Stimulated activated memory B cell treated with anti-CD40 and anti-IgM and Interleukin-4, amounts not matched to agents 10 μg/mL and 1 μg/mL and 100 μg/mL, for 72 hours (primary cell): ENCODE results near the gene KANSL1.
A peak's percentile ranks its signal among the peaks of the same experiment; 100 is the strongest.
"Not testable (repeated sequence)": the region's sequence is repeated elsewhere in the genome, so short reads cannot be mapped to it uniquely, and the experiment has no call there.

ENCODE experiments used
- ATAC-seq: fragments of 150-1000 bp; cut with Tn5 transposase; 2 replicates; pipeline ENCODE4 v1.10.0; 2021
- H3K27ac Mint-ChIP-seq: one replicate; pipeline ENCODE4 v1.8.0; 2022; ENCODE audit warnings: mild to moderate bottlenecking, mixed read lengths
- H3K27me3 Mint-ChIP-seq: one replicate; pipeline ENCODE4 v1.8.0; 2022; ENCODE audit warnings: mixed read lengths
- H3K36me3 Mint-ChIP-seq: one replicate; pipeline ENCODE4 v1.8.0; 2022; ENCODE audit warnings: mixed read lengths
- H3K4me1 Mint-ChIP-seq: one replicate; pipeline ENCODE4 v1.8.0; 2022; ENCODE audit warnings: mixed read lengths
- H3K4me3 Mint-ChIP-seq: one replicate; pipeline ENCODE4 v1.8.0; 2022; ENCODE audit warnings: mild to moderate bottlenecking, moderate library complexity, mixed read lengths
- H3K9me3 Mint-ChIP-seq: one replicate; pipeline ENCODE4 v1.8.0; 2022; ENCODE audit warnings: mixed read lengths

KANSL1 gene

DNA sequence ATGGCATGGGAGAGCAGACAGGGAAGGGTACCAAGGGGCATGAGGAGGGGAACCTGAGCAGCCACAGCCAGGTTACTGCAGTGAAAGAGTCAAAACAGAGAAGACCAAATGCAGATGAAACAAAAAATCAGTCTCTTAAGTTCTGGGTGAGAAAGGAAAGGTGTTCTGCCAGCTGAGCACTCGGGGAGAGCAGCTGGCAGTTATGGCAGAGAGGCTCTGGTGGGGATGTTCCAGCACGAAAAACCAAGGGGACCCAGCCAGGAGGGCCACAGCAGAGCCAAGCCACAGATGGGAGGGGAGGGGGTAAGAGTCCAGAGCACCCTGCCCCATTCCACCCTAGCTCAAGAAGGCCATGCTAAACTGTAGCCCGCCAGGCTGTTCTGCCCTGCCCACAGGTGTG is 162.5 kb downstream of the KANSL1 start:
- Mint-ChIP-seq H3K36me3 (peaks cover 68% of the 10 kb centered on the region), H3K27me3 (no peaks in the 10 kb centered on the region), H3K4me1 (peaks cover 62% of the 10 kb centered on the region), H3K4me3 (no peak overlapping the region), H3K9me3 (no peaks in the 10 kb centered on the region), H3K27ac (peak overlapping the region; percentile 97)
- no peak for ATAC-seq

DNA sequence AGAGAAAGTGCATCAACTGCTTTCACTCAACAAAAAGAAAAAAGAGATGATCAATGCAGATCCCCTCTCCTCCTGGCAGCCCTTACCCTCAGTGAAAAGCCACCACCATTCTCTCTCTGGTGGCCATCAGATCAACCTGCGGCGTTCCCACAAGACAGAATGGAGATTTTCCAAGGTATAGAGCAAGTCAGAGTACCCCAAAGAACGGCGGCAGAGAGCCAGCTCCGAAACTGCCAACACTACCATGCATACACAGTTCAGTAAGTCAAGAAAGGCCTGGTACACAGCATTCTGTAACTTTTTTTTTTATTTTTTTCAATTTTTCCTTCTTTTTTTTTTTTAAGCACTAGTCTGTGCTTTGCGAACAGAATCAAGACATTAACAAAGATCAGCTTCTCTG is 163.6 kb downstream of the KANSL1 start:
- Mint-ChIP-seq H3K27ac (peak overlapping the region; percentile 97), H3K4me1 (peaks cover 62% of the 10 kb centered on the region), H3K36me3 (peaks cover 70% of the 10 kb centered on the region), H3K27me3 (no peaks in the 10 kb centered on the region), H3K9me3 (no peaks in the 10 kb centered on the region), H3K4me3 (no peak overlapping the region)
- no peak for ATAC-seq

DNA sequence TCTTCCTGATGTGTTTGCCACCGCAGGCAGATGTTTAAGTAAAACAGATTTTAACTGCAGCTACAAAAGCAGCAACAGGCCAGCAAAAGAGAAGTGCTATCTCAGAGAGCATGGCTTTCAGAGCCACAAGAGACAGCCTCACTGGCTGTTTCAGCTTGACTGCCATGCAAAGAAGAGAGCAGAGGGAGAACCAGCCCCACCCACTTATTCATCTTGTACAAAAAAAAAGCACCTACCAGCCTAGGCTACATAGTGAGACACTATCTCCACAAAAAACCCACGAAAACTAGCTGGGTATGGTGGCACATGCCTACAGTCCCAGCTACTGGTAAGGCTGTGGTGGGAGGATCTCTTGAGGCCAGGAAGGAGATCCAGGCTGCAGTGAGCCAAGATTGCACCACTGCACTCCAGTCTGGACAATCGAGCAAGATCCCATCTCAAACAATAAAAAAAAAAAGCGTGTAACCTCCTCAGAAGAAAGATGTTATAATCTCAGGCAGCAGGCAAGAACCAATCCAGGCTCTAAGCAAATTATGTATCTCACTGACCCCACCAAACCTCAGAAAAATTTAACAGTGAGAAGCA is 164.2 kb downstream of the KANSL1 start:
- H3K36me3 Mint-ChIP-seq = peaks cover 66% of the 10 kb centered on the region
- ATAC-seq = peak; percentile 88
- peaks cover 61% of the 10 kb centered on the region for H3K4me1 Mint-ChIP-seq
- H3K4me3 Mint-ChIP-seq = no peak overlapping the region
- H3K27me3 Mint-ChIP-seq = no peaks in the 10 kb centered on the region
- no peaks in the 10 kb centered on the region for H3K9me3 Mint-ChIP-seq
- peak overlapping the region; percentile 97 for H3K27ac Mint-ChIP-seq

DNA sequence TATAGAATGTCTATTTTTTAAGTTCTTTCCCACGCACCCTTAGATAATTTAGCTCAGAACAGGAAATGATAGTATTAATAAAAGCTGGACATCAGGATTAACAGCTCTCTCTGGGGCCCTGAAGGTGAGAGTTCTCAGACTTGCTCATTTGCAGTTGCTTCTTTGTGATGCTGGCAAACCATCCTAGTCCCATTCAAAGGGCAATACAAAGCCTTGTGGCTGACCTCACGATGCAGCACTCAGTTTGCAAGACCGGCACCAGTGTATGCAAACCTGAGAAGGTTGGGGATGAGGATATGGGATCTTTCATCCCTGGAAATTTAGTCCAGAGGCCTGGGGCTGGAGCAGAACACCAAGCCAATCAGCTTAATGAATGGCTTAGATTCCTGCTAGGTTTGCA is 164.9 kb downstream of the KANSL1 start:
- Mint-ChIP-seq H3K9me3 (no peaks in the 10 kb centered on the region), H3K27me3 (no peaks in the 10 kb centered on the region), H3K4me1 (peaks cover 61% of the 10 kb centered on the region), H3K4me3 (no peak overlapping the region), H3K27ac (peak overlapping the region; percentile 97), H3K36me3 (peaks cover 66% of the 10 kb centered on the region)
- ATAC-seq = no peak

DNA sequence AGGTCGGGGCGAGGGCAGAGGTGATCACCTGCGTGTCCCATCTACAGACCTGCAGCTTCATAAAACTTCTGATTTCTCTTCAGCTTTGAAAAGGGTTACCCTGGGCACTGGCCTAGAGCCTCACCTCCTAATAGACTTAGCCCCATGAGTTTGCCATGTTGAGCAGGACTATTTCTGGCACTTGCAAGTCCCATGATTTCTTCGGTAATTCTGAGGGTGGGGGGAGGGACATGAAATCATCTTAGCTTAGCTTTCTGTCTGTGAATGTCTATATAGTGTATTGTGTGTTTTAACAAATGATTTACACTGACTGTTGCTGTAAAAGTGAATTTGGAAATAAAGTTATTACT is 165.3 kb downstream of the KANSL1 start:
- no peaks in the 10 kb centered on the region for H3K27me3 Mint-ChIP-seq
- H3K4me1 Mint-ChIP-seq = peaks cover 65% of the 10 kb centered on the region
- H3K36me3 Mint-ChIP-seq = peaks cover 66% of the 10 kb centered on the region

DNA sequence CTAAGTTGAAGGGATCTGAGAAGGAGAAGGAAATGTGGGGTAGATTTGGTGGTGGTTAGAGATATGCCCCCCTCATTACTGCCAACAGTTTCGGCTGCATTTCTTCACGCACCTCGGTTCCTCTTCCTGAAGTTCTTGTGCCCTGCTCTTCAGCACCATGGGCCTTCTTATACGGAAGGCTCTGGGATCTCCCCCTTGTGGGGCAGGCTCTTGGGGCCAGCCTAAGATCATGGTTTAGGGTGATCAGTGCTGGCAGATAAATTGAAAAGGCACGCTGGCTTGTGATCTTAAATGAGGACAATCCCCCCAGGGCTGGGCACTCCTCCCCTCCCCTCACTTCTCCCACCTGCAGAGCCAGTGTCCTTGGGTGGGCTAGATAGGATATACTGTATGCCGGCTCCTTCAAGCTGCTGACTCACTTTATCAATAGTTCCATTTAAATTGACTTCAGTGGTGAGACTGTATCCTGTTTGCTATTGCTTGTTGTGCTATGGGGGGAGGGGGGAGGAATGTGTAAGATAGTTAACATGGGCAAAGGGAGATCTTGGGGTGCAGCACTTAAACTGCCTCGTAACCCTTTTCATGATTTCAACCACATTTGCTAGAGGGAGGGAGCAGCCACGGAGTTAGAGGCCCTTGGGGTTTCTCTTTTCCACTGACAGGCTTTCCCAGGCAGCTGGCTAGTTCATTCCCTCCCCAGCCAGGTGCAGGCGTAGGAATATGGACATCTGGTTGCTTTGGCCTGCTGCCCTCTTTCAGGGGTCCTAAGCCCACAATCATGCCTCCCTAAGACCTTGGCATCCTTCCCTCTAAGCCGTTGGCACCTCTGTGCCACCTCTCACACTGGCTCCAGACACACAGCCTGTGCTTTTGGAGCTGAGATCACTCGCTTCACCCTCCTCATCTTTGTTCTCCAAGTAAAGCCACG is 165.9 kb downstream of the KANSL1 start:
- Mint-ChIP-seq H3K9me3 (no peaks in the 10 kb centered on the region), H3K36me3 (peaks cover 65% of the 10 kb centered on the region), H3K27me3 (no peaks in the 10 kb centered on the region), H3K4me3 (peak overlapping the region; percentile 18), H3K4me1 (peaks cover 71% of the 10 kb centered on the region), H3K27ac (peak overlapping the region; percentile 97)
- no peak for ATAC-seq

More for the DNA sequence above, 165.3 kb downstream of the KANSL1 start:
- H3K4me3 Mint-ChIP-seq = no peak overlapping the region
- ATAC-seq = no peak
- H3K27ac Mint-ChIP-seq = peak overlapping the region; percentile 97
- no peaks in the 10 kb centered on the region for H3K9me3 Mint-ChIP-seq

DNA sequence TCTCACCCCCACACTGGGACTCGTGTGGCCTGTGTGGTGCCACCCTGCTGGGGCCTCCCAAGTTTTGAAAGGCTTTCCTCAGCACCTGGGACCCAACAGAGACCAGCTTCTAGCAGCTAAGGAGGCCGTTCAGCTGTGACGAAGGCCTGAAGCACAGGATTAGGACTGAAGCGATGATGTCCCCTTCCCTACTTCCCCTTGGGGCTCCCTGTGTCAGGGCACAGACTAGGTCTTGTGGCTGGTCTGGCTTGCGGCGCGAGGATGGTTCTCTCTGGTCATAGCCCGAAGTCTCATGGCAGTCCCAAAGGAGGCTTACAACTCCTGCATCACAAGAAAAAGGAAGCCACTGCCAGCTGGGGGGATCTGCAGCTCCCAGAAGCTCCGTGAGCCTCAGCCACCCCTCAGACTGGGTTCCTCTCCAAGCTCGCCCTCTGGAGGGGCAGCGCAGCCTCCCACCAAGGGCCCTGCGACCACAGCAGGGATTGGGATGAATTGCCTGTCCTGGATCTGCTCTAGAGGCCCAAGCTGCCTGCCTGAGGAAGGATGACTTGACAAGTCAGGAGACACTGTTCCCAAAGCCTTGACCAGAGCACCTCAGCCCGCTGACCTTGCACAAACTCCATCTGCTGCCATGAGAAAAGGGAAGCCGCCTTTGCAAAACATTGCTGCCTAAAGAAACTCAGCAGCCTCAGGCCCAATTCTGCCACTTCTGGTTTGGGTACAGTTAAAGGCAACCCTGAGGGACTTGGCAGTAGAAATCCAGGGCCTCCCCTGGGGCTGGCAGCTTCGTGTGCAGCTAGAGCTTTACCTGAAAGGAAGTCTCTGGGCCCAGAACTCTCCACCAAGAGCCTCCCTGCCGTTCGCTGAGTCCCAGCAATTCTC is 166.8 kb downstream of the KANSL1 start:
- Mint-ChIP-seq H3K9me3 (no peaks in the 10 kb centered on the region), H3K4me3 (peak overlapping the region; percentile 35)
- peak; percentile 66 for ATAC-seq

DNA sequence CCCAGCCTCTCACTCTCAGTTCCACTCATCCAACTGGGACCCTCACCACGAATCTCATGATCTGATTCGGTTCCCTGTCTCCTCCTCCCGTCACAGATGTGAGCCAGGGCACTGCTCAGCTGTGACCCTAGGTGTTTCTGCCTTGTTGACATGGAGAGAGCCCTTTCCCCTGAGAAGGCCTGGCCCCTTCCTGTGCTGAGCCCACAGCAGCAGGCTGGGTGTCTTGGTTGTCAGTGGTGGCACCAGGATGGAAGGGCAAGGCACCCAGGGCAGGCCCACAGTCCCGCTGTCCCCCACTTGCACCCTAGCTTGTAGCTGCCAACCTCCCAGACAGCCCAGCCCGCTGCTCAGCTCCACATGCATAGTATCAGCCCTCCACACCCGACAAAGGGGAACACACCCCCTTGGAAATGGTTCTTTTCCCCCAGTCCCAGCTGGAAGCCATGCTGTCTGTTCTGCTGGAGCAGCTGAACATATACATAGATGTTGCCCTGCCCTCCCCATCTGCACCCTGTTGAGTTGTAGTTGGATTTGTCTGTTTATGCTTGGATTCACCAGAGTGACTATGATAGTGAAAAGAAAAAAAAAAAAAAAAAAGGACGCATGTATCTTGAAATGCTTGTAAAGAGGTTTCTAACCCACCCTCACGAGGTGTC is 167.6 kb downstream of the KANSL1 start:
- H3K4me1 Mint-ChIP-seq = peaks cover 78% of the 10 kb centered on the region
- peak overlapping the region; percentile 35 for H3K4me3 Mint-ChIP-seq
- ATAC-seq = no peak
- no peaks in the 10 kb centered on the region for H3K9me3 Mint-ChIP-seq
- H3K36me3 Mint-ChIP-seq = peaks cover 48% of the 10 kb centered on the region
- peak overlapping the region; percentile 97 for H3K27ac Mint-ChIP-seq
- H3K27me3 Mint-ChIP-seq = no peaks in the 10 kb centered on the region

More for the DNA sequence above, 166.8 kb downstream of the KANSL1 start:
- H3K4me1 Mint-ChIP-seq = peaks cover 71% of the 10 kb centered on the region
- peaks cover 56% of the 10 kb centered on the region for H3K36me3 Mint-ChIP-seq
- peak overlapping the region; percentile 97 for H3K27ac Mint-ChIP-seq
- no peaks in the 10 kb centered on the region for H3K27me3 Mint-ChIP-seq

DNA sequence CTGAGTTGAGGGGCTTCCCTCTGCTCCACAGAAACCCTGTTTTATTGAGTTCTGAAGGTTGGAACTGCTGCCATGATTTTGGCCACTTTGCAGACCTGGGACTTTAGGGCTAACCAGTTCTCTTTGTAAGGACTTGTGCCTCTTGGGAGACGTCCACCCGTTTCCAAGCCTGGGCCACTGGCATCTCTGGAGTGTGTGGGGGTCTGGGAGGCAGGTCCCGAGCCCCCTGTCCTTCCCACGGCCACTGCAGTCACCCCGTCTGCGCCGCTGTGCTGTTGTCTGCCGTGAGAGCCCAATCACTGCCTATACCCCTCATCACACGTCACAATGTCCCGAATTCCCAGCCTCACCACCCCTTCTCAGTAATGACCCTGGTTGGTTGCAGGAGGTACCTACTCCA is 168.2 kb downstream of the KANSL1 start:
- peaks cover 43% of the 10 kb centered on the region for H3K36me3 Mint-ChIP-seq
- H3K27me3 Mint-ChIP-seq = no peaks in the 10 kb centered on the region
- H3K27ac Mint-ChIP-seq = peak overlapping the region; percentile 97
- peaks cover 78% of the 10 kb centered on the region for H3K4me1 Mint-ChIP-seq
- H3K4me3 Mint-ChIP-seq = no peak overlapping the region
- no peak for ATAC-seq
- H3K9me3 Mint-ChIP-seq = no peaks in the 10 kb centered on the region

DNA sequence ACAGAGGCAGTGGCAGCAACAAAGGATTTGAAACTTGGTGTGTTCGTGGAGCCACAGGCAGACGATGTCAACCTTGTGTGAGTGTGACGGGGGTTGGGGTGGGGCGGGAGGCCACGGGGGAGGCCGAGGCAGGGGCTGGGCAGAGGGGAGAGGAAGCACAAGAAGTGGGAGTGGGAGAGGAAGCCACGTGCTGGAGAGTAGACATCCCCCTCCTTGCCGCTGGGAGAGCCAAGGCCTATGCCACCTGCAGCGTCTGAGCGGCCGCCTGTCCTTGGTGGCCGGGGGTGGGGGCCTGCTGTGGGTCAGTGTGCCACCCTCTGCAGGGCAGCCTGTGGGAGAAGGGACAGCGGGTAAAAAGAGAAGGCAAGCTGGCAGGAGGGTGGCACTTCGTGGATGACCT is 168.6 kb downstream of the KANSL1 start:
- H3K27me3 Mint-ChIP-seq = no peaks in the 10 kb centered on the region
- no peaks in the 10 kb centered on the region for H3K9me3 Mint-ChIP-seq
- H3K27ac Mint-ChIP-seq = peak overlapping the region; percentile 97
- no peak overlapping the region for H3K4me3 Mint-ChIP-seq
- peaks cover 79% of the 10 kb centered on the region for H3K4me1 Mint-ChIP-seq
- H3K36me3 Mint-ChIP-seq = peaks cover 38% of the 10 kb centered on the region
- ATAC-seq = no peak

DNA sequence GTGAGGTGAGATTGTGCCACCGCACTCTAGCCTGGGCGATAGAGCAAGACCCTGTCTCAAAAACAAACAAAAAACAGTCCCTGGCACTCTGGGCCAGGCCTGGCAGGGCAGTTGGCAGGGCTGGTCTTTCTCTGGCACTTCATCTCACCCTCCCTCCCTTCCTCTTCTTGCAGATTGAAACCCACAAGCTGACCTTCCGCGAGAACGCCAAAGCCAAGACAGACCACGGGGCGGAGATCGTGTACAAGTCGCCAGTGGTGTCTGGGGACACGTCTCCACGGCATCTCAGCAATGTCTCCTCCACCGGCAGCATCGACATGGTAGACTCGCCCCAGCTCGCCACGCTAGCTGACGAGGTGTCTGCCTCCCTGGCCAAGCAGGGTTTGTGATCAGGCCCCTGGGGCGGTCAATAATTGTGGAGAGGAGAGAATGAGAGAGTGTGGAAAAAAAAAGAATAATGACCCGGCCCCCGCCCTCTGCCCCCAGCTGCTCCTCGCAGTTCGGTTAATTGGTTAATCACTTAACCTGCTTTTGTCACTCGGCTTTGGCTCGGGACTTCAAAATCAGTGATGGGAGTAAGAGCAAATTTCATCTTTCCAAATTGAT is 169.3 kb downstream of the KANSL1 start:
- Mint-ChIP-seq H3K4me1 (peaks cover 78% of the 10 kb centered on the region), H3K27ac (peak overlapping the region; percentile 97), H3K9me3 (no peaks in the 10 kb centered on the region), H3K4me3 (no peak overlapping the region), H3K36me3 (peaks cover 32% of the 10 kb centered on the region), H3K27me3 (no peaks in the 10 kb centered on the region)
- no peak for ATAC-seq

DNA sequence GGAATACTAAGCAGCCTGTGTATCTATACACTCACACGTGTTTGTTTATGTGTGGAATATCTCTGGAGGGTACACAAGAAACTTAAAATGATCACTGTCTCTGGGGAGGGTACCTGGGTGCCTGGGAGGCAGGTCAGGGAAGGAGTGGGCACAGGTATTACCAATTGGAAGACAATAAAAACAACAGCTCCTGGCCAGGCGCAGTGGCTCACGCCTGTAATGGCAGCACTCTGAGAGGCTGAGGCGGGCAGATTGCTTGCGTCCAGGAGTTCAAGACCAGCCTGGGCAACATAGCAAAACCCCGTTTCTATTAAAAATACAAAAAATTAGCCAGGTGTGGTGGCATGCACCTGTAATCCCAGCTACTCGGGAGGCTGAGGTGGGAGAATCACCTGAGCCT is 169.9 kb downstream of the KANSL1 start:
- not testable (repeated sequence) for H3K9me3 Mint-ChIP-seq, H3K27me3 Mint-ChIP-seq, H3K4me3 Mint-ChIP-seq, ATAC-seq
- Mint-ChIP-seq H3K36me3 (peaks cover 37% of the 10 kb centered on the region), H3K4me1 (peaks cover 78% of the 10 kb centered on the region), H3K27ac (peak overlapping the region; percentile 97)

DNA sequence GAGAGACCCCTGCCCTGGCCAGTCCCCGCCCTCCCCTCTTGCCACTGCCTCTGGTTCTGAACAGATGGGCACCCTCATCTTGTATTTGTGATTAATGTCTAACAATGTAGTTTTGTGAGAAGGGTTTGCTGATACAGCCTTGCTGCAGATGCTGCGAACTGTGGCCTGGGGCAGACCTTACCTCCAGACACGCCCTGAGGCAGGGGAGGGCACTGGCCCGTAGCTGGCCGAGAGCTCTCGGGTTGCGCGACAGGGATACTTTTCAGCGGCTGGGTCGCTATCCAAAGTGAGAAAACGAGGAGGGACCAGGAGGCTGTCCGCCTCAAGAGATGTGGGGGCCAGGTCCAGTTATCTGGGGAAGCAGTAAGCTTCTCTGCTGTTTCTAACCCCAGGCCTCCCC is 172.2 kb downstream of the KANSL1 start:
- Mint-ChIP-seq H3K4me3 (no peak overlapping the region), H3K36me3 (peaks cover 34% of the 10 kb centered on the region), H3K9me3 (no peaks in the 10 kb centered on the region), H3K27me3 (no peaks in the 10 kb centered on the region), H3K27ac (peak overlapping the region; percentile 98), H3K4me1 (peaks cover 56% of the 10 kb centered on the region)
- ATAC-seq = no peak

DNA sequence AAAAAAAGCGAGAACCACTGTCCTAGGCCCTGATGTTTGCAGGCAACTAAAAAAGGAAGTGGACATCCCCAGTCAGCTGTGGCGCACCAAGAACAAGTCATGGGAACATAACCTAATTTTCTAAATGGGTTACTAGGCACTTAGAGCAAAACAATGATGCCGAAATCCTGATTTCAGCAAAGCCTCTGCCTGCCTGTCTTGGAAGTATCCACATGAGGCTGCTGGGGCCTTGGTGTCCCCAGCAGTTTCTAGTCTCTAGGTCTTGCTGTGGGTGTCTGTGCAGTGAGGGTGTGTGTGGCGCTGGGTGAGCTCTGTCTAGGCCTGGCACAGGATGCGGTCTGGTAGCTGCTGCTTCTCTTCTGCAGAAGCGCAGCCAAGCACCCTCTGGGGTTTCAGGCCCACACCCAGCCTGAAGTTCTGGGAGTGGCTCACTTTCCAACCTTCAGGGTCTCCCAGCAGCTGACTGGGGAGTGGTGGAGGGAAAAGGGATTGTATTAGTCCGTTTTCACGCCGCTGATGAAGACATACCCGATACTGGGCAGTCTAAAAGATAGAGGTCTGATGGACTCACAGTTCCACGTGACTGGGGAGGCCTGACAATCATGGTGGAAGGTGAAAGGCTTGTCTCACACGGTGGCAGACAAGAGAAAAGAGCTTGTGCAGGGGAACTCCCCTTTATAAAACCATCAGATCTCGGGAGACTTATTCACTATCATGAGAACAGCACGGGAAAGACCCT is 173.0 kb downstream of the KANSL1 start:
- Mint-ChIP-seq H3K4me3 (peak overlapping the region; percentile 46), H3K27me3 (no peaks in the 10 kb centered on the region), H3K4me1 (peaks cover 48% of the 10 kb centered on the region), H3K36me3 (peaks cover 25% of the 10 kb centered on the region), H3K27ac (peak overlapping the region; percentile 98), H3K9me3 (no peaks in the 10 kb centered on the region)
- peak; percentile 99 for ATAC-seq
